ENCODE data around the gene CPNE4.

DNA sequence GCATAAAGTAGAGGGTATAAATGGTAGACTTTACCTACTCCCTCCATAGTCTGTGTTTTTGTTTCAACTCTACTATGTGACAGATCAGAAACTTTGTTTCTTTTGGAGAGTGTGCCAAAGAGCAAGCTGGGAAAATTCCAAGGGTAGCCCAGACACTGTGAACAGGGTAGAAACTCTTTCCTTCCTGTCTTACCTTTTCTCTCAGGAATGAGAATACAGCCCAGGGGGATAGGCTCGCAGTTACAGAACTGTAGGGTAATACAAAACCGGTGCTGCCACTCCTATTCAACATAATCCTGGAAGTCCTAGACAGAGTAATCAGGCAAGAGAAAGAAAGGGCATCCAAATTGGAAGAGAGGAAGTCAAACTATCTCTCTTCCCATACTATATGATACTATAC is 256.3 kb downstream of the CPNE4 start:
- TF ChIP-seq CTCF (IDR thresholded peaks at IDR 0.05; ENCODE audit: extremely low read depth in 1 of 2, insufficient read depth in 1 of 2, low read depth in 1 of 2, low read length in 2 of 2) (no peak), POLR2AphosphoS5 (IDR thresholded peaks at IDR 0.05; ENCODE audit: insufficient read depth, low read depth, low read length) (no peak), JUN (IDR thresholded peaks at IDR 0.05; ENCODE audit: borderline replicate concordance, insufficient read depth, insufficient read length, low read depth) (no peak)

All from endothelial cell of umbilical vein (primary cell).